Stimulated activated CD4-positive, alpha-beta T cell treated with anti-CD3 and anti-CD28 coated beads, Interleukin-15, amount 100 ng/mL, for 1 hour (primary cell): ENCODE data around the gene PLPPR5.

Experiments used
- DNase-seq, 2 donors: peaks; one replicate each; pipeline ENCODE4 v3.0.0-alpha.2; 2020; ENCODE audit warnings: low read depth in 1 of 2, low spot score in 1 of 2

Gene PLPPR5

GRCh38 chr1:98969798-98970490 is 34.7 kb downstream of the PLPPR5 start:
- DNase-seq: no peak

GRCh38 chr1:98967122-98967521 is 37.5 kb downstream of the PLPPR5 start:
- no peak for DNase-seq

- no peak for DNase-seq
Measured at GRCh38 chr1:98965394-98965793, 39.3 kb downstream of the PLPPR5 start.

GRCh38 chr1:98964198-98964597 is 40.5 kb downstream of the PLPPR5 start:
- DNase-seq: no peak

GRCh38 chr1:98963064-98963758 is 41.5 kb downstream of the PLPPR5 start:
- DNase-seq: no peak

- no peak for DNase-seq
Measured at GRCh38 chr1:98962156-98962555, 42.5 kb downstream of the PLPPR5 start.

- DNase-seq: no peak
Measured at GRCh38 chr1:98949621-98950020, 55.0 kb downstream of the PLPPR5 start.

GRCh38 chr1:98949166-98949565 is 55.5 kb downstream of the PLPPR5 start:
- no peak for DNase-seq

- no peak for DNase-seq
Measured at GRCh38 chr1:98947071-98947470, 57.6 kb downstream of the PLPPR5 start.

- no peak for DNase-seq
Measured at GRCh38 chr1:98940722-98941079, 64.0 kb downstream of the PLPPR5 start.

GRCh38 chr1:98940069-98940721 is 64.5 kb downstream of the PLPPR5 start:
- DNase-seq: no peak

GRCh38 chr1:98939471-98939870 is 65.2 kb downstream of the PLPPR5 start:
- DNase-seq: no peak

GRCh38 chr1:98937347-98937746 is 67.3 kb downstream of the PLPPR5 start:
- DNase-seq: no peak

GRCh38 chr1:98932184-98932583 is 72.5 kb downstream of the PLPPR5 start:
- DNase-seq: no peak

GRCh38 chr1:98931128-98931835 is 73.4 kb downstream of the PLPPR5 start:
- DNase-seq: no peak

- DNase-seq: no peak
Measured at GRCh38 chr1:98929437-98929836, 75.2 kb downstream of the PLPPR5 start.

- DNase-seq: no peak
Measured at GRCh38 chr1:98926597-98926996, 78.1 kb downstream of the PLPPR5 start.

GRCh38 chr1:98924977-98925376 is 79.7 kb downstream of the PLPPR5 start:
- DNase-seq: no peak

GRCh38 chr1:98923667-98924066 is 81.0 kb downstream of the PLPPR5 start:
- no peak for DNase-seq

GRCh38 chr1:98921817-98922216 is 82.8 kb downstream of the PLPPR5 start:
- no peak for DNase-seq

- DNase-seq: no peak
Measured at GRCh38 chr1:98920441-98921110, 84.1 kb downstream of the PLPPR5 start.
